Measurements from ENCODE around the gene ATP2C1.

The ATP2C1 gene

GRCh38 chr3:131026321-131027151 is 132.7 kb downstream of the ATP2C1 start, which contains the start of the genes ASTE1 and NEK11:
Gene ASTE1 (minus strand): TSS chr3:131026825. CDS start chr3:131025306, 1,519 bp downstream.
Gene NEK11 (plus strand): TSS chr3:131026877. CDS start chr3:131029709, 2,832 bp downstream.
- peak; percentile 55 for DNase-seq (ENCODE audit: extremely low read depth, low read depth)
- TF ChIP-seq, protein P1, sequence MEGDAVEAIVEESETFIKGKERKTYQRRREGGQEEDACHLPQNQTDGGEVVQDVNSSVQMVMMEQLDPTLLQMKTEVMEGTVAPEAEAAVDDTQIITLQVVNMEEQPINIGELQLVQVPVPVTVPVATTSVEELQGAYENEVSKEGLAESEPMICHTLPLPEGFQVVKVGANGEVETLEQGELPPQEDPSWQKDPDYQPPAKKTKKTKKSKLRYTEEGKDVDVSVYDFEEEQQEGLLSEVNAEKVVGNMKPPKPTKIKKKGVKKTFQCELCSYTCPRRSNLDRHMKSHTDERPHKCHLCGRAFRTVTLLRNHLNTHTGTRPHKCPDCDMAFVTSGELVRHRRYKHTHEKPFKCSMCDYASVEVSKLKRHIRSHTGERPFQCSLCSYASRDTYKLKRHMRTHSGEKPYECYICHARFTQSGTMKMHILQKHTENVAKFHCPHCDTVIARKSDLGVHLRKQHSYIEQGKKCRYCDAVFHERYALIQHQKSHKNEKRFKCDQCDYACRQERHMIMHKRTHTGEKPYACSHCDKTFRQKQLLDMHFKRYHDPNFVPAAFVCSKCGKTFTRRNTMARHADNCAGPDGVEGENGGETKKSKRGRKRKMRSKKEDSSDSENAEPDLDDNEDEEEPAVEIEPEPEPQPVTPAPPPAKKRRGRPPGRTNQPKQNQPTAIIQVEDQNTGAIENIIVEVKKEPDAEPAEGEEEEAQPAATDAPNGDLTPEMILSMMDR (IDR thresholded peaks at IDR 0.05; ENCODE audit: low read depth, low read length): no peak

- no peak for DNase-seq (ENCODE audit: extremely low read depth, low read depth)
- TF ChIP-seq, protein P1 (IDR thresholded peaks at IDR 0.05; ENCODE audit: low read depth, low read length): no peak
Observed at GRCh38 chr3:131028844-131029243, 135.0 kb downstream of the ATP2C1 start.

- TF ChIP-seq, protein P1 (IDR thresholded peaks at IDR 0.05; ENCODE audit: low read depth, low read length): no peak
Observed at GRCh38 chr3:131031660-131032059, 137.8 kb downstream of the ATP2C1 start.

GRCh38 chr3:131033480-131034080 is 139.7 kb downstream of the ATP2C1 start:
- TF ChIP-seq, protein P1 (IDR thresholded peaks at IDR 0.05; ENCODE audit: low read depth, low read length): peak; percentile 60
- no peak for DNase-seq (ENCODE audit: extremely low read depth, low read depth)

More at GRCh38 chr3:131031660-131032059, 137.8 kb downstream of the ATP2C1 start:
- DNase-seq (ENCODE audit: extremely low read depth, low read depth): no peak

DNA sequence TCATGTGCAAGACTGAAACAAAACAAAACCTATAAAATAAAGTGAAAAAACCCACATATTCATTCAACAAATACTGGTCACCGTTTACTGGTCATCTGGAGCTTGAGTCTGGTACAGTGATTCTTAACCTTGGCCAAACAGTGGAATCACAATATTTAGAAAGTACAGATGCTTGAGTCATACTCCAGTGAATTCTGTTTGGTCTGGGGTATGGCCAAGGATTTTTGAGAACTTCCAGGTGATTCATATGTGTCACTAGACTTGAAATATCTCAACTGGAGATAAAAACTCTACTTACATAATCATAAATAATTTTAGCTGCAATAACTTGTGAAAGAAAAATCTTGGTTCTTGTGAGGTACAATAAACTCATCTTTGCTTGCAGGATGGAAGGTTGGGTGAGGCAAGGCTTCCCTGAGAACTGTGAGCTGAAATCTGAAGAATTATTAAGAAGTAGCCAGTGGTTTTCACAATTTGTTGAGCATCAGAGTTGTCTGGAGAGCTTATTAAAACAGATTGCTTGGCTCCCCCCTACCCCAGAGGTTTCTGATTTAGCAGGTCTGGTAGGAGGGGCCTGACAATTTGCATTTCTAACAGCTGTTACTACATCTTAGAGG is 142.4 kb downstream of the ATP2C1 start:
- TF ChIP-seq, protein P1 (IDR thresholded peaks at IDR 0.05; ENCODE audit: low read depth, low read length): no peak

GRCh38 chr3:131036986-131037385 is 143.1 kb downstream of the ATP2C1 start:
- no peak for DNase-seq (ENCODE audit: extremely low read depth, low read depth)
- TF ChIP-seq, protein P1 (IDR thresholded peaks at IDR 0.05; ENCODE audit: low read depth, low read length): no peak

More for the DNA sequence above, 142.4 kb downstream of the ATP2C1 start:
- DNase-seq (ENCODE audit: extremely low read depth, low read depth): no peak
